Stimulated activated CD4-positive, alpha-beta T cell treated with anti-CD3 and anti-CD28 coated beads, Interleukin-4, amount 100 ng/mL, for 4 hours (primary cell): Measurements from ENCODE around the gene SNX25.

Experiments used
- DNase-seq, 2 experiments: peaks; one replicate each; pipeline ENCODE4 v3.0.0-alpha.2; 2020

Gene SNX25

DNA sequence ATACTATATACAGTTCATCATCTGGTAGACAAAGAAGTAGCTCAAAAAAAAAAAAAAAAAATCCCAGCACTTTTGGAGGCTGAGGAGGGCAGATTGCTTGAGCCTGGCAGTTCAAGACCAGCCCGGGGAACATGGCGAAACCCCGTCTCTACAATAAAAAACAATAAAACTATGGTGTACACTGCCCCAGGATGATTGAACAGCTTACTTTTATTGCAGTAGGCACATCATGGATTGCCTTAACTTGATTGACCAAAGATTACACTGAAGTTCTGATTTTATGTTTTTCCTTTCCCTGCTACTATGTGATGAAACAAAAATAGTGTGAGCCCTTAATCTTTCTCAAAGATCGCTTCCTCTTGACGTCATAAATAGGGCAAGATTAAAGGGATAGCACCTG lies 60.6 kb downstream of the SNX25 start:
- DNase-seq = no peak

DNA sequence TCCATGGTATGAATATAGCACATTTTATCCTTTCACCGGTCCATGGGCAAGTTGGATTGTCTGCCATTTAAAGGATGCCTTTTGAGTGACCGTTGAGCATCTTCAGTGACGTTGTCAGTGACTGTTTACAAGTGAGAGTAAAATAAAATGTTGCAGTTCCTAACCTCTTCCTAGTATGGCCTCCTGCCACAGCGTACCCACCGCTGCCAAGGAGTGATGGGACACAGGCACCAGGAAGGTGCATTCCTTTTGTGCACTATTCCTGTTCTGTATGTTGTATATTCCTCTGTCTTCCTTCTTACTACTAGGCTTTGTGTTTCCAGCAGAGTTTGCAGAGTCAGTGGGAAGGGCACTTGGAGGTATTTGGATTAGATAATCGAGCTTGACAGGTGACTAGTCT lies 61.5 kb downstream of the SNX25 start:
- DNase-seq = no peak

DNA sequence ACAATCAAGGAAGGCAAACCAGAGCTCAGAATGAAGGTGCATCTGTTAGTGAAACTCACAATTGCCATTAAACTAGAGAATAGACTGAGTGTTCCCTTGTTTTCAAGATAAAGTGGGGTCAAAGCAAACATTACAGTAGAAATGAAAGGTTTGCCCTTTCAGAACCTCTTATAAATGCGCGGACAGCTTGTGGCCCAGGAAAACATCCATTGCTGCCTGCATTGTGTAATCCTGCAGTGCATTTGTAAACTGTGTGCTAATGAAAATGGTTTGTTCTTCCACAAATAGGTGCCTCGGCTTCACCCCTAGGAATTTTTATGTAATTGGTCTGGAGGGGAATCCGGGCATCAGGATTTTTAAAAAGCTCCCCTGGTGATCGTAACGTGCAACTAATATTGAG lies 62.8 kb downstream of the SNX25 start:
- DNase-seq = no peak

DNA sequence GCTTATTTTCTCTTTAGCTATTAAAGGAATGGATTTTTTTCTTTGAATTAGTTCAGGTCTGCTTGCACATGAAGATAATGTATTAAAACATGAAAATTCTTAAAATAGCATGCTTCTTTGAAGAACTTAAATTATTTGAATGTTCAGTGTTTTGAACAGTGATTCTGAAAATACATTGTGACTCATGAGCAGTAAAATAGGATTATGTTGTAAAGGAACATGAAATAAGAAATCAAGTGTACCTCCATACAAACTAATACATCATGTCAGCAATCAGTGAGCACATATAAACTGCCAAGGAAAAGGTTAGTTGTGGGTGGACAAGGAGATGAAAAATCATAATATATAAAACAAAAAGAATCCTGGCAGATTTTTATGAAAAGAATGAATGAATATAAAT lies 66.1 kb downstream of the SNX25 start:
- no peak for DNase-seq

DNA sequence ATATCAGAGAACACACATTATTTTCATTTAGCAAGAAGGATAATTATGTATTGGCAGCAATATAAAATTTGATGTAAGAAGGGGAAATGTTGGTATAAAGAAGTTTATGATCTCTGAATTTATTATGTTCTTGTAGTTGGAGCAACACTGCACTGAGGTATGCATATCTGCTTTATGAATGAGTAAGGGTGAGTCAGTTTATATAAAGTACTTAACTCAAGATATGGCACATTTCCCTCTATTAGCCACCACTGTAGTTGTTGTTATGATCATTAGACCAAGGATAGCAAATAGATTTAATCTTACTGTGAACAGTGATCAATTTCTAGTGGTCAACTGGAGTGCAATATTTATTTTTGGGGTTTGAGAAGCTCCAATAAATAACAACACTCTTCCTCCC lies 66.6 kb downstream of the SNX25 start:
- no peak for DNase-seq

DNA sequence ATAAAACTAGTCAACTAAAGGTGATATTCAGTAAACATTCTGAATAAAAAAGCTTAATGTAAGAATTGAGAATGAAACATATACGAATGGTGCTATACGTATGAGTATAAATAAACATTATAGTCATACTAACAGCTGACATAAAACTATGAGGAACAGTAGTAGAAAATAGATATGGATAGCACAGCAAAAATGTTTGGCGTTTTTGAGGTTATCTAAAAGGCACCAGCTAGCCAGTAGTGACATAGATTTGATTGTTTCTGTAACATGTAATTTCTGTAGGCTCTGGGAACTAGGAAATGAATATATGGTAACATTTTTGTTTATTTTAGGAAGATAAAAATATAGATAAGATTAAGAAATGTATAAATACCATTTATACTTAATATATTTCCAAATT lies 69.3 kb downstream of the SNX25 start:
- DNase-seq = no peak

DNA sequence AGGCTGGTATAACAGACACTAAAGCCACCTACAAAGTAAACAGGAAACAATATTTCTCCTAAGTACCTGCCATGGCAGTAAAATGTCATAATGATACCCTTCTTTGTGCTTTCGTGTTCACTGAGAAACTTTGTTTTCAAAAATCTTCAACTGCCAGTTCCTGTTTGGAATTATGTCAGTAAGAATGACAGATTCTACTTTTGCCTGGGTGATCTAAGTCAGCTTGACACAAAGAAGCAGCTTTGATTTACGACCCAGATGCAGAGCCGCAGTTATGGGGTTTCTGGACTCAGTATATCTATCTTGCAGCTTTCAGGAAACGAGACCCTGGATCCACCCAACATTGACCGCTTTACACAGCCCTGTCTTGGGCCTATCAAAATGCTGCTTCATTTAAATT lies 71.2 kb downstream of the SNX25 start:
- DNase-seq = no peak

DNA sequence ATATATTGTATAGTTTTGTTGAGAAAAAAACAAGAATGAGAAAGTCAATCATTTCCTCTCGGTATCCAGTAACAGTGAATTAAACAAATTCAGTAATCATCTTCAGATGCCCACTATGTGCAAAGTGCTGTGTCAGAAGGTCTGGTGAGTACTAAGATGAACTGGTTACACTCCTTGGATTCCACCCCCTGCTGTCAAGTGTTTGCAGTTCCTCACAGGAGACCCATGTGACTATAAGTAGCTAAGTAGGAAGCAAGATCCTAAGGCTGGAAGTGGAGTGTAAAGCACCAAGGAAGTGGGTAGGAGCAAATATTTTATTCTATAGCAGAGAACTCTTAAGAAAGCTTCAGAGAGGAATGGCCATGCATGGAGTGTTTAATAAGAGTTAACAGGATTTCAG lies 73.6 kb downstream of the SNX25 start:
- DNase-seq = no peak

DNA sequence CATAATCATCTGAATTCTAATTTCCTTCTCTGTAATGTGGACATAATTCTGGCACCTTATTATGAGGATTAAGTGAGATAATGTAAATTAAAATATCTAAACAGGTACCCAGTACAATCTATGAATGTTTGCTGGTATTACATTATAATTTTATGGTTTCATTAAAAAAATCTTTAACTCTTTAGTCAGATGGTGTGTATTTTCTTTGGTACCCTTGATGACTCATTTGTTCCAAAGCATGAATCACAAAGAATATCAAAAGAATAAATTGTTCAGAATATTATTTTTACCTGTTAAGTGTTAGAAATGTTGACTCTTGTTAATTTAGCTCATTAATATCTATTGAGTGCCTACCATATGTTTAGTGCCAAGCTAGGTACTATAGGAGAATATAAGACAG lies 74.3 kb downstream of the SNX25 start:
- DNase-seq = no peak

DNA sequence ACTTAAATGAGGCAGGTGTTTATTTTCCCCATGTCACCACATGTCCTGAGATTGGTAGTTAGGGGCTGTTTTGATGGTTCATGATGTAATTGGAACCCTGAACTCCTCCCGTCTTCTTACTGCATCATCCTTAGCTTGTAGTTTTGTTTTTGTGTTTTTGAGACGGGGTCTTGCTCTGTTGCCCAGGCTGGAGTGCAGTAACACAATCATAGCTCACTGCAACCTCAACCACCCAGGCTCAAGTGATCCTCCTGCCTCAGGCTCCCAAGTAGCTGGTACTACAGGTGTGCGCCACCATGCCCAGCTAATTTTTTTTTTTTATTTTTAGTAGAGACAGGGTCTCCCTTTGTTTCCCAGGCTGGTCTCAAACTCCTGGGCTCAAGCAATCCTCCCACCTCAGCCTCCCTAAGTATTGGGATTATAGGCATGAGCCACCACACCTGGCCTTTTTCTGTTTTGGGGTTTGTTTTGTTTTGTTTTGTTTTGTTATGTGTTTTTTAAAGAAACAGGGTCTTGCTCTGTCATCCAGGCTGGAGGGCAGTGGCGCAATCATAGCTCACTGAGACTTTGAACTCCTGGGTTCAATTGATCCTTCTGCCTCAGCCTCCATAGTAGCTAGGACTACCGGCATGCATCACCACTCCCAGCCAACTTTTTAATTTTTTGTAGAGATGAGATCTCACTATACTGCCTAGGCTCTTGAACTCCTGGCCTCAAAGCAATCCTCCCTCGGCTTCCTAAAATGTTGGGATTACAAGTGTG lies 76.4 kb downstream of the SNX25 start:
- no peak for DNase-seq

DNA sequence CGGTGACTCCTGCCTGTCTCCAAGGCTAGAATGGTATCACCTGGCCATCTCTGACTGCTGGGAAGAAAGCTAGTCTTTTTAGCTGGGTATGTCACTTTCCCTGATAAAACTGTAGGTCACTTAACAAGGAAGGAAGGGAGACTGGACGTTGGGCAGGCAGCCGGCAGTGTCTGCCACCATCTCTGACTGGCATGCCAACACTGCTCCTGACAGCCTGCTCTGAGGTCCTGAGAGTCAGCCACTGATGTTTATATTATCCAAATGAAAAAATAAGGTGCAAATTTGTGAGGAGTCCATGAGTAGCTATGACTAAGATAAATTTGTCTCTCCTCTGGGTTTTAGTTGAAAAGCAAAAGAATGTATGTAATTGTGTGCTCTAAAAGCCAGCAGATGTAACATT lies 77.2 kb downstream of the SNX25 start:
- no peak for DNase-seq

DNA sequence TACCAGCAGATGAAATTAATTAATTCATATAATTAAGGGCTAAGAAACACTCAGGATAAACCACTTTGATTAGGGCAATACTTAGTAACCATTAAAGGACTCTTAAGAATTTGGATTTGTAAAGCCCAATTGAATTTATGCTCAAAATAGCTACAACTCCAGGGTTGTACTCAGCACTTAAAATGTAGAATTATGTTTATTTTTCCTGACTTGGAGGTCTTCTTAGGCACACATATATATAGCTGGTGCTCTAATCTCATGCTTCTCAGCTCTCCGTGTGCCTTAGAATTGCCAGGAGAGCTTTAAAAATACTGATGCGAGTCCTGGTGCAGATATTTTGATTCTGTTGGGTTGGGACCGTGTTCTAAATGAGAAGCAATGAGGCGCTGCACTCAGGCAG lies 77.6 kb downstream of the SNX25 start:
- no peak for DNase-seq

DNA sequence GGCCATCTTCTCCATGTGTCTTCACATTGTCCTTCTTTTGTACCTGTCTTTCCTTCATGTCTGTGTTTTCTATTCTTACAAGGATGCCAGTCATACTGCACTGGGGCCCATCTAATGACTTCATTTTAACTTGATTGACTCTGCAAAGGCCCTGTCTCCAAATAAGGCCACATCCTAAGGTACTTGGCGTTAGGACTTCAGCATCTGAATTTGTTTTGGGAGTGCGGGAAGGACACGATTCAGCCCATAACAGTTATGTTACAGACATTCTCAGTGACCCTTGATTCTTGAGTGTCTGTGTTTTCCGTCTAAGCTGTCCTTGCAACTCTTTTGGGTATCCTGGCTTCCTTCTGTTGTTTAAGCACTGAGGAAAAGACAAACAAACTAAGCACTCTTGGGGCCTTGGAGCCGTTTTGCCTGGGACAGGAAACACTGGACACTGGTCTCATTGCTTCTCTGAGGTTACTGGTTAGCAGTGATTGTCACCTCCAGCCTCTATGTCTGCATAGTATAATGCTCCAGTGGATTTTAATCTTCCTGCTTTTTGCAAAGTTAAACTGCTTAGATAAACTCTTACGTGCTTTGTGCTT lies 80.7 kb downstream of the SNX25 start:
- DNase-seq = no peak

DNA sequence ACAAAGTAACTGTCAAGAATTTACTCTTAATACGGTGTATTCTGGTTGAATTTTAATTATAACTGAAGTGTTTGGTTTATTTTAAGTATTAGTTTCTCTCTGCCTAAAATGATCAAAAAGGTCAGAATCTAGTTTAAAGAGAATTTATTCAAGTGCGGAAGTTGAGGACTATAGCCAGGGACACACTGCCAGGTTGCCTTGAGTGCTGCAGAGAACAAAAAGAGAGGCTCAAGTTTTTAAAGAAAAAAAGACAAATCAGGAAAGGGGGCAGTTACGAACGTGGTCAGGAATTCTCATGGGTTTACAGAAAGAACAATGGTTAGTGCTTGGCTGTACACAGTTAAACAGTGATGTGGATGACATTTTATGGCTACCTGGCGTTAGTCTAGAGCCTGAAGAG lies 81.3 kb downstream of the SNX25 start:
- no peak for DNase-seq

DNA sequence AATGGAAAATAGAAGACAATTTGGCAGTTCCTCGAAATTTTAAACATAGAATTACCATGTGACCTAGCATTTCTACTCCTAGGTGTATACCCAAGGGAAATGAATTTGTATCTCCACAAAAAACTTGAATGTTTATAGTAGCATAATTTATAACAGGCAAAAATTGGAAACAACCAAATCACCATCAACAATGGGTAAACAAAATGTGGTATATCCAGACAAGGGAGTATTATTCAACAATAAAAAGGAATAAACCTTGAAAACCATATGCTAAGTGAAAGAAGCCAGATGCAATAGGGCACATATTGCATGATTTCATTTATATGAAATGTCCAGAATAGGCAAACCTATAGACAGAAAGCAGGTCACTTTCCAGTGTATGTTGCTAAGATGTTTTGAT lies 83.8 kb downstream of the SNX25 start:
- no peak for DNase-seq

DNA sequence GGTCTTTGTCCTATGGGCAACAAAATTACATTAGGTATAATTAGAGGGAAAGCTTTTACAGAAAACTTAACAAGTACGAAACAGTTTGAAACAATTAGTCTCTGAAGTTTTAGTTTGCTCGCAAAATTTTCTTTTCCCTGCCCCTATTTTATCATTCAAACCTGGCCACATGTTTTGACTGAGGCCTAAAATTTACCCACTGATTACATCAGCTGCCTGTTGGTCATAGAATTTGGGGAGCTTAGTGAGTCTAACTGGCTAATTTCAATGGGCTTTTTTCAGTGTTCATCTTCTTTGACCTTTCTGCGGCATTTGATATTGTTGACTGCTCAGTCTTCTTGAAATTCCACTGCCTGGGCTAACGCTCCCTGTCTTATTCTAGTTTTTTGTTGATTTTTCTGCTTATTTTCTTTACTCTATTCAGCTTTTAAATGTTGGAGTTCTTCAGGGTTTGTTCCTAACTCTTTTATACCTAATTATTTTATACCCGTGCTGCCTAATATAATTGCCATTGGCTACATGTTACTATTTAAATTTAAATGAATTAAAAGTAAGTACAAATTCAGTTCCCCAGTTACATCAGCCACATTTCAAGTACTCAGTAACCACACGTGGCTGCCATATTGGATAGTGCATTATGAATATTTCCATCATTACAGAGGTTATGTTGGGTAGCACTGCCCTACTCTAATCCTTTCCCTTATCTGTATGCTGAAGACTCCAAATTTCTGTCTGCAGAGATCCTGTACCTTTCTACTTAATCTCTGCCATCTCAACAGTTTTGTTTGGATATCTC lies 87.5 kb downstream of the SNX25 start:
- no peak for DNase-seq

DNA sequence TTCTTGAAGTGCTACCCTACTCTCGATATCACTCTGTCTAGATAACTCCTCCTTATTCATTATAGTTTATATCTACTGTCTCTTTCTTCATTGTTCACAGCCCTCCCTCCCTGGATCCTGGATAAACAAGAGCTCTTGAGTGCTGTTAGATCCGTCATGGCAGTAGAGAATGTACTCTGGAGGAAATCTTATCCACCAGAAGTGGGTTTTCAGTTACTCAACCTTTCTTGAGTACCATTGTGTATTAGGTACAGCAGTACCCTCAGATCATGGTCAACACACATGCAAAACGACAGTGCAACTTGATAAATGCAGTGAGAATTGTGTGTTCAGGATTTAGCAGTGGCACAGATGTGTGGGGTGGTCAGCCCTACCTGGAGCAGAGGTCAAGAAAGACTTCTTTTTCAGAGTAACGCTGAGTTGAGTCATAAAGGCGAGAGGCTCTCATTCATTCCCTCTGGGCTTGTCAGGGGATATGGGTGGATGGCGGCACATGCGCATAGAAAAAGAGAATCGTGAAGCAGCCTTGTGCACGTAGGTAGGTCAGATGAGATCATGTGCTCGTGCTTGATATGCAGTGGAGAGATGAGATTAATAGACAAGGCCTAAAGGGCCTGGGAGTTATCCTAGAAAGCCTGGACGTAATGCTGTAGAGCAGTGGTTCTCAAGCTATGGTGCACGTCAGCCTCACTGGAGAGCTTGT lies 89.5 kb downstream of the SNX25 start:
- DNase-seq = no peak

DNA sequence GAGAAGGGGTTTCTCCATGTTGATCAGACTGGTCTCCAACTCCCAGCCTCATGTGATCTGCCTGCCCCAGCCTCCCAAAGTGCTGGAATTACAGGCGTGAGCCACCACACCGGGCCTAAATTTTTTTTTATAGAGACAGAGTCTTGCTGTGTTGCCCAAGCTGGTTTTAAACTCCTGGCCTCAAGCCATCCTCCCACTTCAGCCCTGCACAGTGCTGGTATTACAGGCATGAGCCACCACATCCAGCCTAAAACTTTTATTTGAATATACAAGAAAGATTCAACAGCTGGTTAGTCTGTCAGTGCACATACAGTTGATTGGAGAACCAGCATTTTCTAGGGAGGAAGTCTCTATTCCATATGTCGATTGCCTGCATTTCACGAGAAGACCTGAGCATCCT lies 95.1 kb downstream of the SNX25 start:
- no peak for DNase-seq

DNA sequence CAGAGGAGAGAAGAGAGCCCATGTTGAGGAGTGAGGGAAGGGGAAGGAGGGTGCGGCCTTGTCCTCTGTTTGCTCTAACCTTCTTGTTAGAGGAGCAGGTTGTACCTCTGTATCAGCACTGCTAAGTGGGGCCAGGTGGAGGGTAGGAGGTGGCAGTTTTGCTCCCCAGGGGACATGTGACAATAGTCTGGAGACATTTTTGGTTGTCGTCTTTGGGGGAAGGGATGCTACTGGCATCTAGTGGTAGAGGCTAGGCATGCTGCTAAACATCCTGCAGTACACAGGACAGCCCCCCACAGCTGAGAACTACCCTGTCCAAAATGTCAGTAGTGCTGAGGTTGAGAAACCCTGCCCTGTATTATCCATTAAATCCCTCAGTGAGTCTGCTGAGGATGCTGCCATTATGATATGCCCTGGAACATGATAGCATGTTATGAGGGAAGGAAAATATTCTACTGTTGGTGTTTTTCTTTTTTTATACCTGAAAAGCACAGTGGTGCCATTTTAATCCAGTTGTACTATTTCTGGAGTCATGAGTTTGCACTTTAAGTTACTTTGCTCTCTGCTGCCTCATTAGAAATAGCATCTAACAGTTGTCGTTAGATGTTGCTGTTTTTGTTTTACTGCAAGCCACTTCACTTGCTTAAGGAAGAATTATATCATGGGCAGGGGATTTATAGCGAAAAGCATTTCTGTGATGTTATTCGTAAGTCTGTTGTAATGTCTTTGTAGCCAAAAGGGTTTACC lies 95.7 kb downstream of the SNX25 start:
- DNase-seq = peak in 1 of 2 experiments; percentile 1

DNA sequence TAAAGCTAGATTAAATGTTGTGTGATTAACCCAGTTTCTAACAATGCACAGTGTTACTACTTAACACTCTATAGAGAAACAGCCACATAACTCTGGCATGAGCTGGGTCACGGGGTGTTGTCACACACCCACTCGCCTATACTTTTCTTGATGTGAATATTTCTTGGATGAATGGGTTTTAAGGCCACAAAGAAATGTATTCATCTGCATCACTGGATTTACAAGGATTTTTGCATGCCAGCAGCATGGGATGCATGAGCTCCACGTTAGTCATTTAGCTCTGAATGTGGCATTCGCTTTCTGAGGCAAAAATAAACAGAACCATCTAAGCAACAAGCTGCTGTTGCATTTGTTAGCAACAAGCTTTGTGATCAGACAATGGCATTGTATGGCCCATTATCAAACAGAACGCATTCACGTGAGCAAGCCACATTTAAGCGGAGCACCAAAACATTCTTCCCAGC lies 96.6 kb downstream of the SNX25 start:
- DNase-seq = no peak

DNA sequence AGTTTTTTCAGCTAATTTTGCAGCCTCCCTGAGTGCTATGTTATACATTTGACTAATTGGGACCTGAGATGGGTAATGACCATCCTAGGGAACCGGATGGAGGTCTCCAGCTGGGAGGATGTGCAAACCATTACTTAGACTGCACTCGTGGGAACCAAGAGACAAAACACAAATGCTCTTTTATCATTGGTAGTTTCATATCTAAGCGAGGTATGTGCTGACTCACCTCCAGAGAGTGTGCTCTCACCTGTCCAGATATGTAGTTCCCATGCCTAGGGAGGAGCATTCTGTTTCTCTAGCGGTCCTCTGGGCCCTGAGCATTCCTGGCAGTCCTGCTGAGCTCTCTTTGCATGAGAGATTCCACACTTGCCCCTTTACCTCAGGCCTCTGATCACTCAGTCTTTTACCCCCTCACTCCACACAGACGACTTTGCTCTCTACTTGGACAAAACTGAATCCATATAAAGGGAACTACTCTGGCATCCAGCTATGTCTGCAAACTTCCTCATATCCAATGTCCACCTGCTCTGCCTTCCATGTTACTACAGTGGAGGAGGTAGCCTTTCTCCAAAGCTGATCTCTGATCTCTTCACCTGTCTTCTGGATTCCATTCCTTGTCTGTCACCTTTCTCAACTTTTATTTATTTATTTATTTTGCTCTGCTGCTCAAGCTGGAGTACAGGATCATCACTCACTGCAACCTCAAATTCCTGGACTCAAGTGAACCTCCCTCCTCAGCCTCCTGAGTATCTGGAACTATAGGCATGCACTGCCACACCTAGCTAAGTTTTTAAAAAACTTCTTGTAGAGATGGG lies 97.9 kb downstream of the SNX25 start:
- no peak for DNase-seq

DNA sequence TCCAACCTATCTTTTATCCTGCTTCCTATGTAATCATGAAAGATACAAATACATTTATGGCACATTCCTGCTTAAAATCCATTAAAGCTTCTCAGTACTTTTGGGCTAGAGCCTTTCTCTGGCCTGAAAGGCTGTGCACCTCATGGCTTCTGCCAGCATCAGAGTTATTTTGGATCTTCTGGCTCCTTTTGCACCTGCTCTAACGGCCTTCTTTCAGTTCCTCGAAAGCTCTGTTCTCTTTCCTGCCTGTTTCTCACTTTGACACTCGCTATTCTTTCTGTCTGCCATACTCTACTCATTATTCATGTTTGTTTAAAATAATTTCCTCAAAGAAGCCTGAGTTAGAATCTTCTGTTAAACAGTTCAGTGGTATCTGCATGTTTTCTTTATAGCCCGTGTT lies 100.4 kb downstream of the SNX25 start:
- no peak for DNase-seq
